HEK293 (cell line): Measurements from ENCODE around the gene CUL9.

Experiments
- TCF7L2 ChIP-seq: IDR thresholded peaks from 2 replicates; pipeline ENCODE4 v1.6.1; 2011; ENCODE audit warnings: low read depth, mild to moderate bottlenecking, inconsistent platforms, low read length, moderate library complexity, borderline replicate concordance
- ZBTB48 ChIP-seq: fragments of 450-650 bp; formaldehyde crosslinking; IDR thresholded peaks from 2 replicates; pipeline ENCODE4 v1.5.1; 2016; ENCODE audit warnings: missing biosample characterization, missing genetic modification characterization
- ZNF266 ChIP-seq: fragments of 450-650 bp; formaldehyde crosslinking; IDR thresholded peaks from 2 replicates; pipeline ENCODE4 v1.5.1; 2016; ENCODE audit warnings: missing biosample characterization, missing genetic modification characterization, low read depth
- ZNF561 ChIP-seq: fragments of 450-650 bp; IDR thresholded peaks from 2 replicates; pipeline ENCODE4 v1.5.1; 2018; ENCODE audit warnings: missing biosample characterization, missing genetic modification characterization, borderline replicate concordance
- TF ChIP-seq, protein P1 (sequence below): fragments of 450-650 bp; formaldehyde crosslinking; IDR thresholded peaks from 2 replicates; pipeline ENCODE4 v1.5.1; 2016; ENCODE audit warnings: missing biosample characterization, missing genetic modification characterization
- TF ChIP-seq, protein P2 (sequence below): fragments of 450-650 bp; formaldehyde crosslinking; IDR thresholded peaks from 2 replicates; pipeline ENCODE4 v1.5.1; 2016; ENCODE audit warnings: missing biosample characterization, missing genetic modification characterization, low read depth
- TF ChIP-seq, protein P3 (sequence below): fragments of 450-650 bp; formaldehyde crosslinking; IDR thresholded peaks from 2 replicates; pipeline ENCODE4 v1.5.1; 2016; ENCODE audit warnings: missing biosample characterization, missing genetic modification characterization

DNA sequence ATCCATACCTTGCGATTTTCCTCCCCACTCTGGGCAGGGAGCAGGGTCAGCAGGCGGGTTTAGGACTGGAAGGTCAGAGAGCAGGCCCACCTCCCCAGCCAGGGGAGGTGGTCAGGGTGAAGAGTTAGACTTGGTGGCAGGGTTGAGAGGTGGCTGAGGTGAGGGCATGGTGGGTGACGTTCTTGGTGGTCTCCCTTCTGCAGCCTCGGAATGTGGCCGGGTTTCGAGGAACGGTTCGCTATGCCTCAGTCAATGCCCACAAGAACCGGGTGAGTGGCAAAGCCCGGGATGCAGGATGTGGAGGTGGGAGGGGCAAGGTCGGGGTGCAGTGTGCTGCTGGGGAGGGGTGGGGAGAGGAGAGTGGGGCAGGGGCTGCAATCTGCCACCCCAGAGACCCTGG lies 72.8 kb downstream of the CUL9 start:
- no peak for TF ChIP-seq ZNF561 (tag by site-specific recombination)
- no peak for TF ChIP-seq ZNF266 (tag by site-specific recombination)
- no peak for TF ChIP-seq TCF7L2
- TF ChIP-seq, protein P1, sequence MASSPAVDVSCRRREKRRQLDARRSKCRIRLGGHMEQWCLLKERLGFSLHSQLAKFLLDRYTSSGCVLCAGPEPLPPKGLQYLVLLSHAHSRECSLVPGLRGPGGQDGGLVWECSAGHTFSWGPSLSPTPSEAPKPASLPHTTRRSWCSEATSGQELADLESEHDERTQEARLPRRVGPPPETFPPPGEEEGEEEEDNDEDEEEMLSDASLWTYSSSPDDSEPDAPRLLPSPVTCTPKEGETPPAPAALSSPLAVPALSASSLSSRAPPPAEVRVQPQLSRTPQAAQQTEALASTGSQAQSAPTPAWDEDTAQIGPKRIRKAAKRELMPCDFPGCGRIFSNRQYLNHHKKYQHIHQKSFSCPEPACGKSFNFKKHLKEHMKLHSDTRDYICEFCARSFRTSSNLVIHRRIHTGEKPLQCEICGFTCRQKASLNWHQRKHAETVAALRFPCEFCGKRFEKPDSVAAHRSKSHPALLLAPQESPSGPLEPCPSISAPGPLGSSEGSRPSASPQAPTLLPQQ (tag by site-specific recombination) = no peak
- TF ChIP-seq, protein P2, sequence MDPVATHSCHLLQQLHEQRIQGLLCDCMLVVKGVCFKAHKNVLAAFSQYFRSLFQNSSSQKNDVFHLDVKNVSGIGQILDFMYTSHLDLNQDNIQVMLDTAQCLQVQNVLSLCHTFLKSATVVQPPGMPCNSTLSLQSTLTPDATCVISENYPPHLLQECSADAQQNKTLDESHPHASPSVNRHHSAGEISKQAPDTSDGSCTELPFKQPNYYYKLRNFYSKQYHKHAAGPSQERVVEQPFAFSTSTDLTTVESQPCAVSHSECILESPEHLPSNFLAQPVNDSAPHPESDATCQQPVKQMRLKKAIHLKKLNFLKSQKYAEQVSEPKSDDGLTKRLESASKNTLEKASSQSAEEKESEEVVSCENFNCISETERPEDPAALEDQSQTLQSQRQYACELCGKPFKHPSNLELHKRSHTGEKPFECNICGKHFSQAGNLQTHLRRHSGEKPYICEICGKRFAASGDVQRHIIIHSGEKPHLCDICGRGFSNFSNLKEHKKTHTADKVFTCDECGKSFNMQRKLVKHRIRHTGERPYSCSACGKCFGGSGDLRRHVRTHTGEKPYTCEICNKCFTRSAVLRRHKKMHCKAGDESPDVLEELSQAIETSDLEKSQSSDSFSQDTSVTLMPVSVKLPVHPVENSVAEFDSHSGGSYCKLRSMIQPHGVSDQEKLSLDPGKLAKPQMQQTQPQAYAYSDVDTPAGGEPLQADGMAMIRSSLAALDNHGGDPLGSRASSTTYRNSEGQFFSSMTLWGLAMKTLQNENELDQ (tag by site-specific recombination) = no peak
- TF ChIP-seq ZBTB48 (tag by site-specific recombination) = no peak
- TF ChIP-seq, protein P3, sequence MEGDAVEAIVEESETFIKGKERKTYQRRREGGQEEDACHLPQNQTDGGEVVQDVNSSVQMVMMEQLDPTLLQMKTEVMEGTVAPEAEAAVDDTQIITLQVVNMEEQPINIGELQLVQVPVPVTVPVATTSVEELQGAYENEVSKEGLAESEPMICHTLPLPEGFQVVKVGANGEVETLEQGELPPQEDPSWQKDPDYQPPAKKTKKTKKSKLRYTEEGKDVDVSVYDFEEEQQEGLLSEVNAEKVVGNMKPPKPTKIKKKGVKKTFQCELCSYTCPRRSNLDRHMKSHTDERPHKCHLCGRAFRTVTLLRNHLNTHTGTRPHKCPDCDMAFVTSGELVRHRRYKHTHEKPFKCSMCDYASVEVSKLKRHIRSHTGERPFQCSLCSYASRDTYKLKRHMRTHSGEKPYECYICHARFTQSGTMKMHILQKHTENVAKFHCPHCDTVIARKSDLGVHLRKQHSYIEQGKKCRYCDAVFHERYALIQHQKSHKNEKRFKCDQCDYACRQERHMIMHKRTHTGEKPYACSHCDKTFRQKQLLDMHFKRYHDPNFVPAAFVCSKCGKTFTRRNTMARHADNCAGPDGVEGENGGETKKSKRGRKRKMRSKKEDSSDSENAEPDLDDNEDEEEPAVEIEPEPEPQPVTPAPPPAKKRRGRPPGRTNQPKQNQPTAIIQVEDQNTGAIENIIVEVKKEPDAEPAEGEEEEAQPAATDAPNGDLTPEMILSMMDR (tag by site-specific recombination) = no peak
